ENCODE results near the gene LRP1B.
"Not testable (repeated sequence)": the region's sequence is repeated elsewhere in the genome, so short reads cannot be mapped to it uniquely, and the experiment has no call there.

Gene LRP1B

DNA sequence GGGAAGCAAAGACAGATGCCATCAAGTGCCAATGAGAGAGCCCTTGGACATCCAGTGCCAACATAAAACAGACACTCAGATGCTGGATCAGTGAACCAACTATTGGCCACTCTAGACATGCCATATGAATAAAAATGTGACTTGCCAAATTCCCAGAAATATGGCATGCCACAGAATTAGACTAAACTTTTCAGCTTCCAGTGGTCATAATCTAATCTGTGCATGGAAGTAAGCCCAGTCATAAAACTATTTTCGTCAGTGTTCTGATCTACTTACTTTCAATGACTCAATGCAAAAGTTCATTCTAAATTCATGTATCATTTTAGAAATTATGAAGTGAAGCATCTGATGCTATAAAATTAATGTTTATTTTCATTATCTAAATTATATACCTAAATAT, 1844.4 kb downstream of the LRP1B start:
- Histone ChIP-seq H3K4me2 (no peak overlapping the region), H3K4me3 (no peak overlapping the region), H3K36me3 (no peaks in the 10 kb centered on the region), H3K27ac (no peak overlapping the region), H3K27me3 (no peaks in the 10 kb centered on the region), H3K9ac (no peak overlapping the region), H3K9me3 (no peaks in the 10 kb centered on the region), H3K4me1 (no peaks in the 10 kb centered on the region), H4K20me1 (no peaks in the 10 kb centered on the region)
- TF ChIP-seq Cebpa-rat (IDR thresholded peaks at IDR 0.05) = no peak

DNA sequence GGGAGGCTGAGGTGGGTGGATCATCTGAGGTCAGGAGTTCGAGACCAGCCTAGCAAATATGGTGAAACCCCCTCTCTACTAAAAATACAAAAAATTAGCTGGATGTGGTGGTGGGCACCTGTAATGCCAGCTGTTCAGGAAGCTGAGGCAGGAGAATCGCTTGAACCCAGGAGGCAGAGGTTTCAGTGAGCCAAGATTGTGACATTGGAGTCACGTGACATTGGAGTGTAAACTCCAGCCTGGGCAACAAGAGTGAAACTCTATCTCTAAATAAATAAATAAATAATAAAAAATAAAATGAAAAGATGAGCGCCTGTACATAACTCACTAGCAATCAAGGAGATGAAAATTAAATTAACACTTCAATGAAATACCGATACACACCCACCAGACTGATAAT, 1853.5 kb downstream of the LRP1B start:
- H3K27me3 ChIP-seq, H3K27ac ChIP-seq, H4K20me1 ChIP-seq, H3K4me3 ChIP-seq, H3K36me3 ChIP-seq, H3K4me2 ChIP-seq, H3K9ac ChIP-seq, H3K9me3 ChIP-seq, H3K4me1 ChIP-seq: not testable (repeated sequence)

DNA sequence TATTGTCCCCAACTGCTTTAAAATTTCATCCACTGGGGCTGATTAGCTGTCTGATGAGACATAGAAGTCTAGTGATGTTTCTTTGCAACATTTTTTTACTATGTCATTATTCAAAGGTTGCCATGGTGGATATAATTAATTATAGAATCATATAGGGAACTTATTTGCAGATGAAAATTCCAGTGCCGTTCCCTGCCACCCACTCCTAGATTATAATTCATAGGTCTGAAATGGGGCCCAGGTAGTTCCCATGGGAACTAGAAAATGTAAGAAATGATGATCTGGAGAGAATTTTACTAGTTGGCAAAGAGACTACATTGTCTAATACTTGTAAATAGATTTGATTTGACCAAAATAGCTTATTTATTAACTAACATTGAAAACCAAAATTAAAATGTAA, 1854.2 kb downstream of the LRP1B start:
- Histone ChIP-seq H3K4me1 (no peaks in the 10 kb centered on the region), H3K9ac (no peak overlapping the region), H3K27me3 (no peaks in the 10 kb centered on the region), H3K4me3 (no peak overlapping the region), H3K4me2 (no peak overlapping the region), H3K27ac (no peak overlapping the region), H3K36me3 (no peaks in the 10 kb centered on the region), H4K20me1 (no peaks in the 10 kb centered on the region), H3K9me3 (no peaks in the 10 kb centered on the region)
- no peak for TF ChIP-seq Cebpa-rat (IDR thresholded peaks at IDR 0.05)

DNA sequence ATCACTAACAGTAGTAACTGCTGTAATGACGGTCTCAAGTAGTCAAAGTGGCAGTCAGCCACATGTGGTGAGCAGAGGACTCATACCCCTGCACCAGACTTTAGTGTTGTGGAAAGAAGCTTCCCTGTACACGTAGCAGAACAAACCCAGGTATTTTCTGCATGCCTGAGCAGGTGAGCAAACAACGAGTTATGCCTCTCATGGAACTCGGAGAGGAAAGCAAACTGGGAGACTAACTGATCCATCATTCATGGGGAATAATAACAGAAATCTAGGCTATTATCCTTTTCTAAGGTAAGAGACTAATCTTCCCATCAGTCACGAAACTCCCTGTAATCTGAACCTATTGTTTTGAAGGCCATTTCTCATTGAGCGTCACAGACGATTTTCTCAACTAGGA, 1855.4 kb downstream of the LRP1B start:
- Histone ChIP-seq H3K9ac (no peak overlapping the region), H3K4me2 (no peak overlapping the region)
- TF ChIP-seq Cebpa-rat (IDR thresholded peaks at IDR 0.05) = no peak

DNA sequence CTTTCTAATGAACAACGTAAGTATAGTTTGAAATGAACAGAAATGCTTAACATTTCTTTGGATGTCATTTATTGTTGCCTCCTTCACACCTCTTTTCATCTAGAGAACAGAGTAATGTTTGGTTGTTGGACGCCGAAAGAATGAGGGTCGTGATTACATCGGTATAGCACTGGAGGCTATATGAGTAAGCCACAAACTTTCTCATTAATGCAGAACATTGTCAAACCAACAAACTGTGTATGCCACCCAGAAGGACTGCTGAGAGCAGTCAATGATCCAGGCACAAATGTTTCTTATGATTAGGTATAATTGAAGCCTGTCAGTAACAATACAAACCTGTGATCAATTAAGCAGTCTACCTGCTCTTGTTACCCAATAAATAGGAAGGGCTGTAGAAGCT, 1855.9 kb downstream of the LRP1B start:
- no peak for TF ChIP-seq Cebpa-rat (IDR thresholded peaks at IDR 0.05)

More for the DNA sequence above, 1855.4 kb downstream of the LRP1B start:
- Histone ChIP-seq H3K27me3 (no peaks in the 10 kb centered on the region), H3K36me3 (no peaks in the 10 kb centered on the region), H4K20me1 (no peaks in the 10 kb centered on the region), H3K27ac (no peak overlapping the region), H3K4me3 (no peak overlapping the region), H3K4me1 (no peaks in the 10 kb centered on the region), H3K9me3 (no peaks in the 10 kb centered on the region)

DNA sequence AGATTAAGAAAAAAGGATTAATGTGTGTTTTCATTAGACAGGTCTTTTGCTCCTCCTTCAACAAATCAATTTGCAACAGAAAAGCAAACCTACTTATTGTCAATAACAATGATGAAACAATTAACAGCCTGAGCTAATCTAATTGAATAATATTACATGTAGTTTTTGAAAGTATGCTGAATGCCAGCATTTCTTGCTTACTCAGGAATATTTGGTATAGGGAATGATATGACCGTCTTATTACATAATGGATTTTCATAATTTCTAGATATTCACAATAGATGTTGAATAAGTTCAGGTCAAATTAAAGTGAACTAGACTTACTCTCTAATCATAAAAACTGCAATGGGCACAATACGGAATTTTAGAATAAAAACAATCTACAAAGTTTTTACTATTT, 1856.9 kb downstream of the LRP1B start:
- TF ChIP-seq Cebpa-rat (IDR thresholded peaks at IDR 0.05) = no peak

More for the DNA sequence above, 1855.9 kb downstream of the LRP1B start:
- H3K9me3 ChIP-seq = no peaks in the 10 kb centered on the region
- no peak overlapping the region for H3K9ac ChIP-seq
- H3K27me3 ChIP-seq = no peaks in the 10 kb centered on the region
- no peaks in the 10 kb centered on the region for H3K36me3 ChIP-seq
- no peak overlapping the region for H3K27ac ChIP-seq
- H4K20me1 ChIP-seq = no peaks in the 10 kb centered on the region
- no peaks in the 10 kb centered on the region for H3K4me1 ChIP-seq
- H3K4me3 ChIP-seq = no peak overlapping the region
- no peak overlapping the region for H3K4me2 ChIP-seq

DNA sequence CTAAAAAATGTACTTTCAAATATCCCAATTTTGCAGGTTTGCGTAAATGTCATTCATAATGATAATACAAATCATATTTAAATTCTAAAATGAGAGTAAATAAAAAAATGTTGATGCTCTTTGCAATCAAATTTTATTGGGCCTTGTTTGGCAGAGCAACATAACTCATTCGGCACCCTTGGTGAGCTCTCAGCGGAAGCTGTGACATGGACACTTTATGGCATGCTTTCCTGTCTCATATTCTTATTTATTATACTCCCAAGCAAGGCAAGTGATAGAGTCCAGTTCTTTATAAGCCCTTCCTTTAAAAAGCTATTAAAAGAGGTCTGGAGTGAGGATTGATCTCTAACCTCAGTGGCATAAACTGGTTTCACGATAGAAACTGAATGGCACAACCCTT, 1857.4 kb downstream of the LRP1B start:
- Histone ChIP-seq H3K4me3 (no peak overlapping the region), H3K9ac (no peak overlapping the region), H4K20me1 (no peaks in the 10 kb centered on the region), H3K9me3 (no peaks in the 10 kb centered on the region), H3K27ac (no peak overlapping the region), H3K4me1 (no peaks in the 10 kb centered on the region), H3K36me3 (no peaks in the 10 kb centered on the region), H3K27me3 (no peaks in the 10 kb centered on the region; the same call in 1 of the 2 replicates), H3K4me2 (no peak overlapping the region)
- no peak for TF ChIP-seq Cebpa-rat (IDR thresholded peaks at IDR 0.05)

More for the DNA sequence above, 1856.9 kb downstream of the LRP1B start:
- Histone ChIP-seq H4K20me1 (no peaks in the 10 kb centered on the region), H3K9ac (no peak overlapping the region), H3K4me1 (no peaks in the 10 kb centered on the region), H3K4me3 (no peak overlapping the region), H3K27ac (no peak overlapping the region), H3K4me2 (no peak overlapping the region), H3K36me3 (no peaks in the 10 kb centered on the region), H3K27me3 (no peaks in the 10 kb centered on the region; the same call in 1 of the 2 replicates), H3K9me3 (no peaks in the 10 kb centered on the region)

DNA sequence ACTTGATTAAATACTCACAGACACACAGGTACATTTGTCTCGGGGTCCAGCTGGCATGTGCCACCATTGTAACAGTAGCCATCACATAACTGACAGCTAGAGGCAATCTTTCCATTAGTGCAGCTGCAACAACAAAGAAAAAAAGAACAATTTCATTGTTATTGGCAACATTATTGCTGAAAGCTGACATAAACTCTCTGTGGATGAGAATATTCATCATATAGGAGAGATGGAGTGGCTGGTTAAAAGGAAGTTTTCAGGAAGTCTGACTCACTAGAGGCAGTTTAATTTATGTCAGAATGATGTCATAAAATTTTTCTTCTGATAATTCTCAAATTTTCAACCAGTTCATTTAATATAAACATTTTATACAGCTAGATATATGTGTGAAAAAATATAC, 1860.6 kb downstream of the LRP1B start:
- no peak overlapping the region for H3K4me3 ChIP-seq
- no peak for TF ChIP-seq Cebpa-rat (IDR thresholded peaks at IDR 0.05)
- H4K20me1 ChIP-seq = no peaks in the 10 kb centered on the region
- H3K9ac ChIP-seq = no peak overlapping the region
- H3K4me2 ChIP-seq = no peak overlapping the region
- no peak overlapping the region for H3K27ac ChIP-seq
- no peaks in the 10 kb centered on the region; the same call in 1 of the 2 replicates for H3K27me3 ChIP-seq
- H3K36me3 ChIP-seq = no peaks in the 10 kb centered on the region
- H3K4me1 ChIP-seq = no peaks in the 10 kb centered on the region
- H3K9me3 ChIP-seq = no peaks in the 10 kb centered on the region

DNA sequence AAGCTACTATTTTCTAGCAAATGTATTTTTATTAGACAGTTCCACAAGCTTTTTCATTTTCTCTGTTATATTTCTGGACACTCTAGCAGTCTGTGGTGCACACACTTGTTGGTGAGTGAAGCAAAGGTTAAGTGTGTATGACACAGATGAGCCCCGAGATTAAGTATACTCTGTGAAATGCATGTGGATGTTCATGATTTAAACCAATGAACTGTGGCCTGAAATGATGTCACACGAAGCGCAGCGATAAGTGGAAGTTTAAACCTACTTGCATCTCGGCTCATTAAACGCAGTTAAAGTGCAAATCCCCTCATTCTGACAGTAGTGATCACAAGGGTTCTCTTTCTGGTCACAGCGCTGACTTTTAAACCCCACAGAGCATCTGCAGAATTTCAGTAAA, 1861.8 kb downstream of the LRP1B start:
- Histone ChIP-seq H3K4me3 (no peak overlapping the region), H3K27ac (no peak overlapping the region), H3K4me2 (no peak overlapping the region), H3K9me3 (no peaks in the 10 kb centered on the region), H3K9ac (no peak overlapping the region), H3K36me3 (no peaks in the 10 kb centered on the region), H3K4me1 (no peaks in the 10 kb centered on the region), H4K20me1 (no peaks in the 10 kb centered on the region), H3K27me3 (no peaks in the 10 kb centered on the region; the same call in 1 of the 2 replicates)
- TF ChIP-seq Cebpa-rat (IDR thresholded peaks at IDR 0.05) = no peak

DNA sequence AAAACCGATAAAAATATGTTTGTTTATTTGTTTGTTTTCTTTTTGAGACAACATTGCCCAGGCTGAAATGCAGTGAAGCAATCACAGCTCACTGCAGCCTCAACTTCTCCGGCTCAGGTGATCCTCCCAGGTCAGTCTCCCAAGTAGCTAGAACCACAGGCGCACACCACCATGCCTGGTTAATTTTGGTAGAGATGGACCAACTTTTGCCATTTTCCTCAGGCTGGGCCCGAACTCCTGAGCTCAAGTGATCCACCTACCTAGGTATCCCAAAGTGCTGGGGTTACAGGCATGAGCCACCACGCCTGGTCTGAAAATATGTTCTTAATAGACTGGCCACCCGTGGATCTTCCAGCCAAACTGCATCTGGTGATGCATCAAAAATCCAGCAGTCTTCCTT, 1867.9 kb downstream of the LRP1B start:
- Histone ChIP-seq H3K36me3 (no peaks in the 10 kb centered on the region), H3K4me2 (no peak overlapping the region), H4K20me1 (no peaks in the 10 kb centered on the region), H3K9ac (no peak overlapping the region), H3K9me3 (no peaks in the 10 kb centered on the region), H3K4me3 (no peak overlapping the region), H3K27ac (no peak overlapping the region), H3K4me1 (no peaks in the 10 kb centered on the region), H3K27me3 (no peaks in the 10 kb centered on the region)
- TF ChIP-seq Cebpa-rat (IDR thresholded peaks at IDR 0.05) = no peak

DNA sequence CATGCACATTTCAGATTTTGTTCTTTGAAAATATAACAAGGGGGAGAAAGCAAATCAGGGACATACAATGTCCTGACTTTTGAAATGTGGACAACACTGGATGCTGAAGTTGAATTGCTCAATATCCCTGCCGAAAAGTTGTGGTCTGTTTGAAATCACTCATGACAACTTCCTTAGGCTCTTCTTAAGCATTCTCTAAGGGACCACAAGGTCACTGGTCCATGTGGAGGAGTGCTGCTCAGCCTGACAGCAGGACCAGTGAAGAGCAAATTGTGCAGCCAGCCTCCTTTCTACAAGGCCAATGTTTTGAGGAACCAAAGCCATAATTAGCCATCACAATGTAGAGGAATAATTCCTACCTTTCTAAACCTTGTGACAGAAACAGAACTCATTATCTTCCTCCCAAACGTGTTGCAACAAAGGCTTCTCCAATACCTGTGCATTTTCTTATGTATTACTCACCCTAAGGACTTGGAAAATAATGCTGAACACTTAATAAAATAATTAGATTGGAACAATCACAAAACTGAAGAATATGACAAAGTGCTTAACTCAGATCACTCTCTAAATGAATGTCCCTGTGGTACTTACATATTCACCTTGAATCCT, 1873.0 kb downstream of the LRP1B start:
- no peak for TF ChIP-seq Cebpa-rat (IDR thresholded peaks at IDR 0.05)
- Histone ChIP-seq H3K9me3 (no peaks in the 10 kb centered on the region), H3K9ac (no peak overlapping the region), H3K27ac (no peak overlapping the region), H3K36me3 (no peaks in the 10 kb centered on the region), H3K27me3 (no peaks in the 10 kb centered on the region), H3K4me2 (no peak overlapping the region), H4K20me1 (no peaks in the 10 kb centered on the region), H3K4me1 (no peaks in the 10 kb centered on the region), H3K4me3 (no peak overlapping the region)
